Smooth muscle cell of trachea (primary cell): ENCODE measurements around the gene FANCD2. TPM values are rescaled to one million over a fixed set of nuclear protein-coding genes. Genes with fewer than 3 reads are reported as not detected.

Experiments
- total RNA-seq: library from RNA; depleted of rRNA; stranded (reverse); fragments of >200 nt; gene quantifications from 2 replicates; pipeline ENCODE4 v1.2.1, GENCODE V29; 2014

The FANCD2 gene
- 2.8 and 25.7 TPM in 2 replicates for total RNA-seq

DNA sequence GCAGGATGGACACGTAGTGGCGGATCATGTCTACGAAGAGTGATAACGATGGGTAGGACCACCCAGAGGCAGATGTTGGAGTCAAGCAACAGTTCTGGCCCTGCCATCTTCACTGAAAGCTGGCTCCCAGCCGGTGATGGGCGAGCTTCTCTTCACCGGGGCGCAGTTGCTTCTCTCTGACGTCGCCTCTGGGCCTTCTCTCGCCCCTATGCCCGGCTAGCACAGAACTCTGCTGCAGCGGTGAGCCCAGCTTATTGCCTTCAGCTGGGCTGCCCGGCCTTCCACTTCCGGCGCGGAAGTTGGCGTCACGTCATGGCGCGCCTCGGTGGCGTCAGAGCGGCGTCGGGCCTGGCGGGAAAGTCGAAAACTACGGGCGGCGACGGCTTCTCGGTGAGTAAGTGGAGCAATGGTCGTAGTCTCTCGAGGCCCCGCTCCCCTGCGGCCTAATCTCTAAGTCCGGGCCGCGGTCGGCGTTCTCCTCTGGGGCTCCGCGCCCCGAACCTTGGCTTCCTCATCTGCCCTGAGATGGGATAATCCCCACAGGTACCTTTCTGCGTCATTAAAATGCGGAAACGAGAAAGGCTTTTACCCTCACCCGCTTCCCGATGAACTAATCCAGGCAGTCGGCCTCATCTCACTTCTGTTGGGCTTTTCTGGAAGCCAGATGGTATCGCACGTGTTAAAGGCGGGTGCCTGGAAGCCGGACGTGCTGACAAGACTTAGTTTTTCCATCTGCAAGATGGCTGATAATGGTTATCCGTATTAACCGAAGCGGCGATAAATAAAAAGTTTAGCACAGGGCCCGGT is at the start of gene FANCD2:
FANCD2 (plus strand) TSS at position 354 of the 807 bp plus-strand sequence. CDS start 2,221 bp downstream, outside the sequence.

DNA sequence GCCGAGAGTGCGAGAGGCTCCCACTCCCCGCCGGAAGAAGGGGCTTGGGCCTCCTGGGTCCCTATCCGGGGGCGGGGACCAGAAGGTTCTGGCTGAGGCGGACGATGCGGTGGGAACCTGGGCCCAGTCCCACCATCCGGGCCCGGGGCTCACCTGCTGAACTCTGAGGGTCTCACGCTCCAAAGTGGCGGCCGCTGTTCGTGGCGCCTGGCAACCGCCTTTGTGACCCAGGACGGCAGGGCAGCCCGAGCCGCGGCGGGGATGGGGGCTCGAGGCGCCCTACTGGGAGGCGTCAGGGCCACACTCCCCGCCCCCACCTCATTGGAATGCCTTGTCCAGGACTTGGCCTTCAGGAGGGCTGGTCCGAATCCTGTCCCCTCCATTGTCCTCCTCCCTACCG is 81.9 kb downstream of the FANCD2 start, which contains the start of gene FANCD2OS:
FANCD2OS (minus strand) TSS at position 165 of the 400 bp plus-strand sequence. CDS start 3,481 bp downstream, outside the sequence.

DNA sequence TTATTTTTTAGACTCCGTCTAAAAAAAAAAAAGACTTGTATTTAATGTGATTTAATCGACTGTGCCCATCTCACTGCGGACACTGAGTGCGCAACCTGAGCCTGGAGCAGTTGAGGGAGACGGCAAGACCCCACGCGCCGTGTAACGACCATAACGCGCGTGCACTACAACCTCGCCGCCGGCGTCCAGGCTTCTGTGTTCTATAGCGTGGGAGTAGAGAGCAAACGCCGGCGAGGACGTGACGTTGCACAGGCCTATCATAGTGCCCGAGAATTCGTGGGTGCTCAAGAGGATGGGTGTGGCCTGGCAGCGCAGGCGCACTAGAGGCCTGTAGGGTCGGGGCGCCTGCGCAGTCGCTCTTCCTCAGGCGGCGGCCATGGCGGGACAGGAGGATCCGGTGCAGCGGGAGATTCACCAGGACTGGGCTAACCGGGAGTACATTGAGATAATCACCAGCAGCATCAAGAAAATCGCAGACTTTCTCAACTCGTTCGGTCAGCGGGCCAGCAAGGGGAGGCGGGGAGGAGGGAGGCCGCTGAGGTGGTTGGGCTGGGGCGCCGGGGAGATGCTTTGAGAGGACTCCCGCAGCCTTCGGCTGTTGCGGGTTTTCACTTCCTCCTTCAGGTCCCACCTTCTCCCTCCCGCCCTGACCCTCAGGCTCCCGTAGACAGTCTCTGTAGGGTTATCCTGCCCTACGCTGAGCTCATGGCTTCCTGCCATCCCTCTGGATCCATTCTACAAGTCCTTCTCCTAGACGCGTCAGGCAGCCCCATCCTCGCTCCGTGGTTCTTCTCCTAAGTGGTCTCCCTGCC is 89.3 kb downstream of the FANCD2 start, which contains the start of gene BRK1:
BRK1 (plus strand) TSS at position 350 of the 812 bp plus-strand sequence; CDS start at position 377, 27 bp downstream.

Other genes starting within 250 kb of the FANCD2 start
- gene TADA3, start 234.0 kb upstream of the FANCD2 start, total RNA-seq, result 94.1 and 101 TPM in 2 replicates
- 190 and 245 TPM in 2 replicates for gene ARPC4, start 233.4 kb upstream of the FANCD2 start, total RNA-seq
- gene TTLL3, start 216.2 kb upstream of the FANCD2 start, total RNA-seq, result 34.7 and 37.2 TPM in 2 replicates
- gene RPUSD3, start 182.4 kb upstream of the FANCD2 start, total RNA-seq, result 32.4 and 39.3 TPM in 2 replicates
- 0.17 and 0.44 TPM in 2 replicates for gene CIDEC, start 146.2 kb upstream of the FANCD2 start, total RNA-seq
- gene JAGN1, start 135.8 kb upstream of the FANCD2 start, total RNA-seq, result 32.4 and 35.1 TPM in 2 replicates
- gene IL17RE, start 123.6 kb upstream of the FANCD2 start, total RNA-seq, result 1.5 and 2.8 TPM in 2 replicates
- gene IL17RC, start 109.3 kb upstream of the FANCD2 start, total RNA-seq, result 57.6 and 58.9 TPM in 2 replicates
- 16.0 and 47.8 TPM in 2 replicates for gene CRELD1, start 92.6 kb upstream of the FANCD2 start, total RNA-seq
- 5.4 and 7.1 TPM in 2 replicates for gene PRRT3, start 74.0 kb upstream of the FANCD2 start, total RNA-seq
- gene EMC3, start 39.6 kb upstream of the FANCD2 start, total RNA-seq, result 61.1 and 78.7 TPM in 2 replicates
- gene FANCD2OS, start 81.8 kb downstream of the FANCD2 start, total RNA-seq, result not detected in 2 replicates
- 118 and 138 TPM in 2 replicates for gene BRK1, start 89.2 kb downstream of the FANCD2 start, total RNA-seq
- gene VHL, start 115.3 kb downstream of the FANCD2 start, total RNA-seq, result 37.2 and 39.7 TPM in 2 replicates
- 5.4 and 7.6 TPM in 2 replicates for gene IRAK2, start 138.5 kb downstream of the FANCD2 start, total RNA-seq
- 13.4 and 14.1 TPM in 2 replicates for gene TATDN2, start 222.0 kb downstream of the FANCD2 start, total RNA-seq